ENCODE results near the gene ITCH.
"Not testable (repeated sequence)": the region's sequence is repeated elsewhere in the genome, so short reads cannot be mapped to it uniquely, and the experiment has no call there.

The ITCH gene

DNA sequence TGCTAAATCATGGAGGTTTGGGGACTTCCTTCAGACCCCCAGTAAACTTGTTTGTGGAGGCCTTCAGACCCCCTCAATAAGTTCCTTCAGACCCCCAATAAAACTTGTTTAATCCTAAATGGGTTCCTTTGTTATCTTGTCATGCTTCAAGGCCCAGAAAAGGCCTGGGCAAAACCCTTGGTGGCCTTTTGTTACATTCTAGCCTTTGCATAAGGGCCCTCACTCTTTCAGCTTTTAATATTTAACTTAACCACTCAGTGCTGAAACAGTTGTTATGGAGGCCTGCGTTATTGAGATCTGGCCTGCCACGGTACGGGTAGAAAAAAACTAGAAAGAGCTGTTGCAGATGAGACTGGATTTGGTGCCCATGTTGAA lies 148.8 kb downstream of the ITCH start:
- no peak for DNase-seq (ENCODE audit: low read depth)

DNA sequence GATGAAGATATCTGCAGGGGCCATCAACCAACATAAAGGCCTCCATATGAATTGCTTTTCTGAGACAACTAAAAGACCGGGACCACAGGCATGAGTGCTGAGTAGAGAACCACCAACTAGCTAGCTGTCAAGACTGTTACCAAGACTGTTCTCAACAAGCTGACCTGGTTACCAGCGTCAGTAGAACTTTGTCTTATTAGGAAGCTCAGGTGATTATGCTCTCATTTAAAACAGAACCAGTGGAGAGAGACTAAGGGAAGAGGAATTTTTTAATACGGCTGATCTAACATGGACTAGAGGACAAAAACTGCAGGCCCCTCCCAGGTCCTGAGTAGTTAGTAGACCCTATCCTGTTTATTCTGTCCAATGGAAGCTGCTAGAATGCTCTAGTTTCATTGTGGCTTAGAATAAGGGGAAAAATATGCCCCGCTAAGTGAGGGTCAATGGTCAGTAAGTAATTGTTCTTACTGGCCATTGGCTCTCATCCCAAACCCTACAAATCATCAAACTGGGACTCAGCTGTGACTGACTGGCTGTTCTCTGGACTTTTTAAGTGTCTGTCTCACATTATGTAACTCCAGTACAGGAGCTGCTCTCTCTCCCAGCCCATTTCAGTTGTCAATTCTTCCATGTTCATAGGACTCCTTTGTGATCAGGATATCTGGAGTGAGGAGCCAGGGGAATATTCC lies 149.3 kb downstream of the ITCH start:
- no peak for DNase-seq (ENCODE audit: low read depth)

DNA sequence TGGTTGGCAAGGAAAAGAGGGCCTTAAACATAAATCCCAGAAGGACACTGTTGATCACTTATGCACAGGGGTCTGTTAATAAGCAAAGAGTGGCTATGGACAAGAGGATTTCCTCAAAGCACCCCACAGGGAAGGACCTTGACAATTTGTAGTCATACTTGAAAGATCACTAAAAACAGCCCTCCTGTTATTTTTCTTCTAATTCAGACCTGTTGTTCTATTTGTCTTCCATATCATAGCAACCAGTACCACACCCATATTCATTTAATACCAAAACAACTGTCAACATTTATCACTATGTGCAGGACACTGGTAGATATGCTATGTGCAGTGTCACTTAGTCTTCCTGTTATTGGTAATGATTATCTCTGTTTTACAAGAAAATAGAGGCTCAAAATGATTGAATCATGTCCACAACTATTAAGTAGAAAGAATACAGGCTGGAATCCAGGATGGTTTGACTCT lies 149.9 kb downstream of the ITCH start:
- DNase-seq (ENCODE audit: low read depth): no peak

DNA sequence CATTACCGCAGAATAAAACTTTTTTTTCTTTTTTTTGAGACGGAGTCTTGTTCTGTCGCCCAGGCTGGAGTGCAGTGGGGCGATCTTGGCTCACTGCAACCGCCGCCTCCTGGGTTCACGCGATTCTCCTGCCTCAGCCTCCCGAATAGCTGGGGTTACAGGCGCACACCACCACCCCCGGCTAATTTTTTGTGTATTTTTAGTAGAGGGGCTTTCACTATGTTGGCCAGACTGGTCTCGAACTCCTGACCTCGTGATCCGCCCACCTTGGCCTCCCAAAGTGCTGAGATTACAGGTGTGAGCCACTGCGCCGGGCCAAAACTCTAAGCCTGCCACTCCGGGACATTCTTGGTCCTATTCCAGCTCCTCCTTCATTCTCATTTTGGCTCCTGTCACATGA lies 151.0 kb downstream of the ITCH start:
- not testable (repeated sequence) for DNase-seq (ENCODE audit: low read depth)

DNA sequence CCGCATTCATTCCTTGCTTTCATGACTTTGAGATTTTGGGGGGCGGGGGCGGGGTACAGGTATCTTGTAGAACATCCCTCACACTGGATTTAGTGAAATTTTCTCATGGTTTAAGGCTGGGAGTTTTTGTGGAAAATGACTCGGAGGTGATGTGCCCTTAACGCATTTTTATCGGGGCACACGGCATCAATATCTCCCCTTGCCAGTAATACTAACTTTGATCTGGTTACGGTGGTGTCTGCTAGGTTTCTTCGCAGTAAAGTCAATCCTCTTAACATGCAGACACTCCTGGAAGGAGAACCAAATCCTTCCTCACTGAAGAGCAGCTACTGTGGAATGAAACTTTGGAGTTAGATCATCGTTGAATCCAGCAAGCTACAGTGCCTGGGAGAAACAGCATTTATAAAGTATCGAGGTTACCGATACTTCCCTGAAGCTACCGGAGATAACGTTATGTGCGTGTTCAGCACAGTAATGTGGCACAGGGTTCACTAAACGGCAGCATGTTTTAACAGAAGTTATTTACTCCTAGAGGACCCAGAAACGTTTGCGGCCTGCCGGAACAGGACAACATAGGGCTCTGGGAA lies 151.9 kb downstream of the ITCH start:
- DNase-seq (ENCODE audit: low read depth): no peak

DNA sequence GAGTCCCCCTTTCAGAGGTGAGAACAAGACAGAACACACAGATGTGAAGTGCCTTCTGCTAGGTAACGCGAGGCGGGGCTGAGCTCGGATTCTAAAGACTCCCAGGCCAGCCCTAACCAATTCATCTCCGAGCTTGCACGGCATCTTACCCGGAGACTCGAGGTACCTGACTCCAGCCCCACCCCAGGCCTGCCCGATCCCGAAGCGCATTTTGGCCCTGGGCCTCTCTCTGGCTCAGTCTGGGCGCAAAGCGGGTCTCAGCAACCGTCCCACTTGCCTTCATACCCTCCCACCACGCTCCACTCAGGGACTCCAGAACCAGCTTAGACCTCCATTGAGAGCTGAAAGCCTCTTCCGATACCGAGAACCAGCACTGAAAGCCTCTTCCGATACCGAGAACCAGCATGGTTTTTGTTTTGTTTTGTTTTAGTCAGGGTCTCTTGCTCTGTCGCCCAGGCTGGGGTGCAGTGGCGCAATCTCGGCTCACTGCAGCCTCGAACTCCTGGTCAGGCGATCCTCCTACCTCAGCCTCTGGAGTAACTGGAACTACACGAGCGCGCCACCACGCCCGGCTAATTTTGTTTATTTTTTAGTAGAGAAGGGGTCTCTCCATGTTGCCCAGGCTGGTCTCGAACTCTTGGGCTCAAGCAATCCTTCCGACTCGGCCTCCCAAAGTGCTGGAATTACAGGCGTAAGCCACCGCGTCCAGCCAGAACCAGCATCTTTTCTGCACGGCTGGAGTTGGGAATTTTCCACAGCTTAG lies 152.6 kb downstream of the ITCH start:
- peak; percentile 77 for DNase-seq (ENCODE audit: low read depth)

DNA sequence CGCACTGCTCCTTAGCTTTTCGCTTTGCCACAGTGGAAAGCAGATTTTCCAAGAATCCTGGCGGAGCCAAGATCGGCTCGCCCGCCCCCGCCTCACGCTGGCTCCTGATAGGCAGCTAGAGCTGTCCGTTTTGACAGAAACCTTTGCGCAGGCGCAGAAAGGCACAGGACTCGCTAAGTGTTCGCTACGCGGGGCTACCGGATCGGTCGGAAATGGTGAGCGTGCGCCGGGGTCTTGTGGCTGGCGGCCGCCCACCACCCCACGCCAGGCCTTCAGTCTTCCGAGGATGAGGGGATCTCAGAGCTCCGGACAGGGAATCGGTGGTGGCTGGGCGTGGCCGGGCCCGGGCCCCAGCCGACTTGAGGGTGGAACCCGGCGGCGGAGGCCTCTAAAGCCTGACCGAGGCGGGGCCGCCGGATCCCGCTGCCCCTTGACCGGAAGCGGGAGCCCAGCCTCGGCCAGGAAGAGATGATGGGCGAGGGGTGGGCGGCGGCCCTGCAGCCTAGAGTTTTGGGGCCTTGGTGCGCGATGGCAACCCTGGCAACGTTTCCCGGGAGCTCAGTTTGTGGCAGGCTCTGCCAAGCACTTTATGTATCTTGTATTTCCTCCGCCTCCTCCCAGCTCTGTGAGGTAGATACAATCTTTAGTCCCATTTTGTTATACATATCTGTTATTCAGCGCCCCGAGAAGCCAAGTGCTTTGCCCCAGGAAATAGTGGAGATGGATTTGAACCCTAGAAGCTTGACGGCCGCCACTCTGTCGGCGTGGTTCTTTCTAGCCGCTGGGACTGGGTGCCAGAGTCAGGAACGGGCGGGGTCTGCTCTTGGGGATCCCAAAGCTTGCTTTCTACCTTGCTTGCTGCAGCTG lies 153.4 kb downstream of the ITCH start, which contains the start of gene DYNLRB1:
TSS of gene DYNLRB1 (plus strand) at position 176 of the 867 bp plus-strand sequence. CDS start at position 213, 37 bp downstream.
- DNase-seq (ENCODE audit: low read depth): peak; percentile 99

DNA sequence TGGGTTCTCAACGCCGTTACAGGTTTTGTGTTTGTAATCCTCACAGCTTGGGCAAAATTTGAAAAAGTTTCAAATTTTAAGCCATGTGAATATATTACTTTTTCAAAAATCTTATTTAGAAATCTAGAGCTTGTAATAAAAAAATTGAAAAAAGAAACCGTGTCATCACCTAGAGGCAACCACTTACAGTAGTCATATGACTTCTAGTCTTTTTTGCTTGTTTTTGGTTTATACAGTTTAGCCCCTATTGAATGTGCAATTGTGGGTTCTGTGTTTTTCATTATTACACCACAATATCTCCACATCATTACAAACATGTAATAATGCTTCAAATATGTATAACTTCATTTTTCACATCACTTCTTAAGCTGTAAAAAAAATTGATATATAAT lies 154.0 kb downstream of the ITCH start:
- DNase-seq (ENCODE audit: low read depth): no peak

DNA sequence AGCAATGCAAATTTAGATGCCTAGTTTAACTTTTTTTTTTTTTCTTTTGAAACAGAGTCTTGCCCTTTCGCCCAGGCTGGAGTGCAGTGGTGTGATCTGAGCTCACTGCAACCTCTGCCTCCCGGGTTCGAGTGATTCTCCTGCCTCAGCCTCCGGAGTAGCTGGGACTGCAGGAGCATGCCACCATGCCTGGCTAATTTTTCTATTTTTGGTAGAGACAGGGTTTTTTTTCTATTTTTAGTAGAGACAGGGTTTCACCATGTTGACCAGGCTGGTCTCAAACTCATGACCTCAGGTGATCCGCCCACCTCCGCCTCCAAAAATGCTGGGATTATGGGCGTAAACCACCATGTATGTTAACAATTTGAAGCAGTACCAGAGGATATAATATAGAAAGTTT lies 155.8 kb downstream of the ITCH start:
- not testable (repeated sequence) for DNase-seq (ENCODE audit: low read depth)

DNA sequence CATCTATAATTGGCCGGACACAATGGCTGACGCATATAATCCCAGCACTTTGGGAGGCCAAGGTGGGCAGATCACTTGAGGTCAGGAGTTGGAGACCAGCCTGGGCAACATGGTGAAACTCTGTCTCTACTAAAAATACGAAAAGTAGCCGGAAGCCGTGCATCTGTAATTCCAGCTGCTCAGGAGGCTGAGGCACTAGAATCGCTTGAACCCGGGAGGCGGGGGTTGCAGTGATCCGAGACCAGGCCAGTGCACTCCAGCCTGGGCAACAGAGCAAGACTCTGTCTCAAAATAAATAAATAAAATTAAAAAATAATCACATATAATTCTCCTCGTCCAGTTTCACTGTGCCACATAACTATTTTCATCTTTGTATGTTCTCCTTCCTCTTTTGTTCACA lies 156.8 kb downstream of the ITCH start:
- DNase-seq (ENCODE audit: low read depth): not testable (repeated sequence)

DNA sequence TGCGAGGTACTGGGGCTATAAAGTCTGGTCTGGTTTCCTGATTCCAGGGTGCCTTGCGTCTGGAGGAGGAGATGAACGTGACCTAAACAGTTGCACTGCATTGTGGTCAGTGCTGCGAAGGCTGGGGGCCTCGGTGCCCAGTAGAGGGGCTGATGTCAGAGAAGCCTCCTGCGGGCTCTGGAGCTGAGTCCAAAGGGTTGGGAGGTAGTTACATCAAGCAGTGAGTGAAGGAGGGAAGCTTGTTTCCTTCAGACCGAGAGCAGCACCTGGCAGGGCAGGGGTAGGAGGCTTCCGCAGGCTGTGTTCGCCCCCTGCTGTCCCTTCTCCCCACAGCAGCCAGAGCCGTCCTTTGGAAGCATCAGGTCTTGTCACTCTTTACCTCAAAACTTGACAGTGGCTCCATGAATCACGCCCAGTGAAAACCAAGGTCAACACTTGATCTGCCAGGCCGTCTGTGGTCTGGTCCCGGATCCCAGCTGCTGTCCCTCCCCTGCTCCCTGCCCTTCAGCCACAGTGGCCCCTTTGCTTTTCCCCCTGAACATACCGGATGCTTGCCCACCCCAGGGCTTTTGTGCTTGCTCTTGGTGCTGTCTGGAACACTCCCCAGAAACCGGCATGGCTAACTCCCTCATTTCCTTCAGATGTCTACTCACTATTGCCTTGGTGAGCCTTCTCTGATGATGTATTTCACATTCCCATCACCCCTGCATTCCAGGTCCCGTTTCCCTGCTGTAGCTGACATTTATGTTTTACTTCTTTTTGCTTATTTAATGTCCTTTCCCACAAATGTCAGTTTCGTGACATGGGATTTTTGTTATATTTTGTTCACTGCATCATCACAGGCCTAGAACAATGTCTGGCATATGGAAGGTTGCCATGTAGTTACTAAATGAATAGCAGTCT lies 160.1 kb downstream of the ITCH start:
- DNase-seq (ENCODE audit: low read depth): peak; percentile 80

DNA sequence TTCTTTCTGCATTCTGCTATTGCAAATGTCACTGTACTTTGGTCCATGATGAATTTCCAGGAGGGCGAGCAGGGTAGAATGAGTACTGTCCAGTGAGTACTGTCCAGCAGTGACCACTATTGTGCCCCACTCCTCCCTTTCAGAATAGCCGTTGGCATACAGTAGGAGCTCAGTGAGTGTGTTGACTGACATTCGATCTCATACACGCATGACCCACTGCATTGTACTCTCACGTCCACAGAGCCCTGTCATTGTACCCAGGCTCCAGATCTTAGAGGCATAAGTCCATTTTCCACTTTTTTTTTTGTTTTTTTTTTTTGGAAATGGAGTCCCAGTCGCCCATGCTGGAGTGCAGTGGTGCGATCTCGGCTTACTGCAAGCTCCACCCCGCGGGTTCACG lies 161.4 kb downstream of the ITCH start:
- DNase-seq (ENCODE audit: low read depth): no peak

DNA sequence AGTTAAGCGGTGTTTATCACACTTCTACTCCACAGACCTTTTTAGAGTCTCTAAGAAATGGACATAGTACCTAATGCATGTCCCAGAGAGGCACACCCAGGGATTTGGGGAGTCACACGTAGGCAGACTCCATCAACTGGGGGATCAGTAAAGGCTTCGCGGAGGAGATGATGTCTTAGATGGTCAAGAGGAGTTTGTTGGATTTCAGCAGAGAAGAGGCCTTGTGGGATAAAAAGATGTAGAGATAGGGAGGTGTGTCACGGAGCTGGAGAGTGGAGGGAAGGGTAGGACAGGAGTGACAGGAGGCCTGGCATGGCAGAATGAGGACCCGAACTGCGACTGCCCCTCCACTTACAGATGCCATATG lies 162.3 kb downstream of the ITCH start:
- DNase-seq (ENCODE audit: low read depth): no peak

DNA sequence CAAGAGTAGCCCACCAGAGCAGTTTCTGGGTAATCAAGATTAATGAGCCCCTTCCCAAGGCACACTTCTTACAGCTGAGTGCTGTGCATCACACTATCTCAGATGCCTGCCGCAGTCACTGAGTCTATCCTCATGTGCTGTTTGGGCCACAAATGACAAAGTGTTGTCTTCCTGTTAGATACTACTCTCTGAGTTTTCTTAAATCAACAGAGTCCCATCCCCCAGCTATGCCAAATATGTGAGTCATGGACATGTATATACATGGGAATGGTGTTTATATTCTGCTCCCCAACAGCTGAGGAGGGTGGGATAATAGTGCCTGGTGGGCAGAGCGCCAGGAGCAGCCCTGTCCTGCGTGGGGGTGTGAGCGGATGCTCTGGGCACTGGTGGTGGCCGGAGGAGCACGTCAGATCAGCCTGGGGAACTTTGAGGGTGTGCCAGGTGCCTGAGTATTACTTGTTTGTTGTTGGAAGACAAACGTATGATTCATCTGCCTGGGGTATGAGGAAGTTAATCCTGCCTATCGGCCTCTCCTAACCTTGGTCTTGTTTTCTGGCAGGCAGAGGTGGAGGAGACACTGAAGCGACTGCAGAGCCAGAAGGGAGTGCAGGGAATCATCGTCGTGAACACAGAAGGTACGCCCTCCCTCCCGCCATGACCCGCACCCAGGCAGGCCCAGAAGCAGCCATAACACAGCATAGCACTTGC lies 162.8 kb downstream of the ITCH start:
- peak; percentile 100 for DNase-seq (ENCODE audit: low read depth)

DNA sequence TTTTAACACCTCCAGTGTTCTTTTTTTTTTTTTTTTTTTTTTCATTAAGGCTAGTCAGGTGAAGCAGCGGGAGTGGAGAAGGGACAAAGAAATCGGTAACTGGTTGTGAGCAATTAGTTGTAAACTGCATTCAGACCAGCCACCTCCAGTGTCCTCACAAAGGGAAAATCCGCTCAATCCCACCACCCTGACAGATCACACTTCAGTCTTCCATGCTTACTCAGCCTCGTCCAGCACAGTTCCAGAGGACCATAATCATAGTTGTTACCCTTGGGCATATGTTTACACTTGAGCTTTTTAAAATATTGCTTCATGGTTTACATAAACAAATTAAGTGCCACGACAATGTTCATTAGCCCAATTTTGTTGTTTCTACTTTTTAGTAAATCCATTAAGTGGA lies 163.4 kb downstream of the ITCH start:
- DNase-seq (ENCODE audit: low read depth): peak; percentile 22

DNA sequence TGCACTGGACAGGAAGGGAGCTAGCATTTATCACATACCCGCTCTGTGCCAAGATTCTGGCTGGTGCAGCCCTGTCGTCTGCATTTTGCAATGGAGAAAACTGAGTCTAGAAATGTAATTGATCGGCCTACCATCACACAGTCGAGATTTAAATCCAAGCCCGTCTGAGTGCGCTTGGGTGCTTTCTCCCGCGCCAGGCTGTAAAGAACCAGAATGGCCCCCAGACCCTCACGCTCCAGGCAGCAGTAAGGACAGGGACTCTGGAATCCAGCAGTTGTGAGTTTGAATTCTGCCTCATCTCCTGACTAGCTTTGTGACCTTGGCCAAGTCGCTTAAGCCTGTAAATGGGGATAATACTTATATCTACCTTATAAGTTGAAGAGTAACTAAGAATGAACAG lies 163.9 kb downstream of the ITCH start:
- DNase-seq (ENCODE audit: low read depth): no peak

DNA sequence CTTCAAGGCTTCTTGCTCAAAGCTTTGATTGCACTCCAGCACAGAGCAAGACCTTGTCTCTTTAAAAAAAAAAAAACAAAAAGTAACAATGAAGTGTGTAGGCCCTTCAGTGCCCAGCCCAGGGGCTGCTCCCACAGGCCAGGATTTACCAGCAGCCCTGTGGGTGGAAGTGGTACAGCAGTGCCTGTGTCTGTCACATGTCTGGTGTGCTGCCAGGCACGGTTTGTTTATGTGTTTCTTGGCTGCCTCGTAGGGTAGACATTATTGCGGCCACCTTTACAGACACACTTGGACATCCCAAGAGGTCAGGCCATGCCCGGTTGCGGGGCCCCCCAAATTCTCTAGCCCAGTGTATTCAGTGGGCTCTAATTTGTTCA lies 165.8 kb downstream of the ITCH start:
- no peak for DNase-seq (ENCODE audit: low read depth)

DNA sequence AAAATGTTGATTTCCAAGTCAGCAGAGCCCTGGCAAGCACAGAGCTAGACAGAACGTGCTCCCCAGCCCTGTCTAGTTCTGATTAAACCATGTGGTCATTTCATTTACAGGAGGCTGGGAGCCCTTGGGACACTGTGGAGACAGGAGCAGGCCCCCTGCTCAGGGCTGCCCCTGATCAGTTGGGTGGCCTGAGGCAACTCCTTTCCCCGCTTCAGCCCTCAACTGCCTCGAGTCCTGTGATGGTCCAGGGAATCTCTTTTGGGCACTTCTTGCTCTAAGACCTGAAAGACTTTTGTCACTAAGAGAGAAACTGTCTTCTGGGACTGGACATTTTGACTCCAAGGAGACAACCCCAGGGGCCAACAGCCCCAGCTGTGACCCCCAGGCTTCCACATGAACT lies 166.7 kb downstream of the ITCH start:
- DNase-seq (ENCODE audit: low read depth): no peak

DNA sequence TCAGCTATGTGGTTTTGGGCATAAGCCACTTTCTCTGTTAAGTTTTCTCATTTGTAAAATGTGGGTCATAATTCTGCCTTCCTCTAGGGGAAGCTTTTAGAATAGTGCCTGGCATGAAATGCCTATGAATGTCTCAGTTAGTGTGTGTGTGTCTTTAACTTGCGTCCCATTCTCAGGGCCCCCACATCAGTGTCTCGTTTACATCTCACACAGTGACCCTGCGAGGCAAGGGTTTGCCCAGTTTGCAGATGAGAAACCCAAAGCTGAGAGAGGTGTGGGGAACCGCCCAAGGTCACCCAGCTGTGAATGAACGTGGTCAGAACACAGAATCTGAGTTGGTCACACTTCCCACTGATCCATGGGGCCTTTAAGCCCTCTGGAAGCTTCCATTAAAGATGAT lies 167.3 kb downstream of the ITCH start:
- DNase-seq (ENCODE audit: low read depth): no peak

DNA sequence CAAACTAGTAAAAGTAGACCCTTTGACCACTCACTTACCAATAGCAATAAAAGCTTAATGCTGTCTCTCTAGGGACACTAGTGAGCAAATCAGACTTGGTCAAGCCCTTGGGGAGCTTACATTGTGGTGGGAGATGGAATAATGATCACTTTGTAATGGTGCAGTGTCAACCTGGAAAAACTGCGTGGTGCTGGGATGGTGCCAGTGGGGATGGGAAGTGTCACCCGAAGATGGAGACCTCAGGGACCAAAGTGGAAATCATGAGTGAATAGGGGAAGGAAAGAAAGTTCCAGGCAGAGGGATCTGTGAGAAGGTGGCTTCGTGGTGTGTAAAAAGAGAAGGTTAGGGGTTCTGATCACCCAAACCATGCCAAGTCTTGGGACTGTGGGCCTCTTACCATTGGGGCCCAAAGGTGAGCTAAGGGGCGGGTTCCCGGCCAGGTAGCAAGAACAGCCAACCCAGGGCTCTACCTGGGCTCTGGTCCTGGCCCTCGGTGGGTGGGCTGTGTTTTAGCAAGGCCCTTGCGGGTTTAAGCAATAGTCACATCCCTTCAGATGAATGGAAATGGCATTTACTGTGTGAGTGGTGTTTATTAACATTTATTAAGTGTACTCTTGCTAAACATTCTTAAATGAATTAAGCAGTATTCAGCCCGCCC lies 168.7 kb downstream of the ITCH start:
- DNase-seq (ENCODE audit: low read depth): no peak
